ENCODE measurements around the gene OXLD1.

The OXLD1 gene

GRCh38 chr17:81666342-81667191 lies at the start of gene OXLD1, which contains the start of gene CCDC137:
OXLD1 (minus strand) TSS chr17:81666605; CDS start chr17:81666577, 28 bp downstream.
CCDC137 (plus strand) TSS chr17:81666737; CDS start chr17:81666767, 30 bp downstream.
- DNase-seq, result peak; percentile 98

DNA sequence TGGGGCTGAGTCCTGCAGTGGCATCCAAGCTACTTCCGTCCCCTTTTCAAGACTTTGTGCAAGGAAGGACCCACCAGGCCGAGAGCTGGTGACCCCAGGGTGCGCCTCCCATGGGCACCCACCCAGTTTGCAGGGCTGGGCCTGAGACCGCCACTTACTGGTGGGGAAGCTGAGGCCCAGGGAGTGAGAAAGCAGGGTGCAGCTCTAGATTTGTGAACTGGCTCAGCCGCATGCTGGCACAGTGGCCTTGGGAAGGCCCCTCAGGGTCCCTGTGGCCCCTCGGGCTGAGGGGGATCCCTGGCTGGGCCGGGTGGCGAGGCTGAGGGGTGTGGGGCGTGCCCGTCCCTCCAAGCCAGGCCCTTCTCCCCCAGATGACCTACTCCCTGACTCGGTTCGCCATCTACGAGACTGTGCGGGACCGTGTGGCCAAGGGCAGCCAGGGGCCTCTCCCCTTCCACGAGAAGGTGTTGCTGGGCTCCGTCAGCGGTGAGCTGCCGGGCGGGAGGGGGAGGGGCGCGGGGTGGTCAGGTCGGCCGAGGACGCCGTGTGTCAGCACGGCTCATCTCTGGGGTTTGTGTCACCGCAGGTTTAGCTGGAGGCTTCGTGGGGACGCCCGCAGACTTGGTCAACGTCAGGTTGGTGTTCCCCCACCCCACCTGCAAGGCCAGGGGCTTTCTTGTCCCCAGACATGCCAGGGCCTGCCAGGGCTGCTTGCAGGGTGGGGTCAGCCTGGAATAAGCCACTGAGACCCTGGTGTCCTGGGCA lies 48.9 kb upstream of the OXLD1 start:
- DNase-seq, result no peak

- no peak for DNase-seq
Observed at GRCh38 chr17:81714412-81715106, 48.2 kb upstream of the OXLD1 start.

DNA sequence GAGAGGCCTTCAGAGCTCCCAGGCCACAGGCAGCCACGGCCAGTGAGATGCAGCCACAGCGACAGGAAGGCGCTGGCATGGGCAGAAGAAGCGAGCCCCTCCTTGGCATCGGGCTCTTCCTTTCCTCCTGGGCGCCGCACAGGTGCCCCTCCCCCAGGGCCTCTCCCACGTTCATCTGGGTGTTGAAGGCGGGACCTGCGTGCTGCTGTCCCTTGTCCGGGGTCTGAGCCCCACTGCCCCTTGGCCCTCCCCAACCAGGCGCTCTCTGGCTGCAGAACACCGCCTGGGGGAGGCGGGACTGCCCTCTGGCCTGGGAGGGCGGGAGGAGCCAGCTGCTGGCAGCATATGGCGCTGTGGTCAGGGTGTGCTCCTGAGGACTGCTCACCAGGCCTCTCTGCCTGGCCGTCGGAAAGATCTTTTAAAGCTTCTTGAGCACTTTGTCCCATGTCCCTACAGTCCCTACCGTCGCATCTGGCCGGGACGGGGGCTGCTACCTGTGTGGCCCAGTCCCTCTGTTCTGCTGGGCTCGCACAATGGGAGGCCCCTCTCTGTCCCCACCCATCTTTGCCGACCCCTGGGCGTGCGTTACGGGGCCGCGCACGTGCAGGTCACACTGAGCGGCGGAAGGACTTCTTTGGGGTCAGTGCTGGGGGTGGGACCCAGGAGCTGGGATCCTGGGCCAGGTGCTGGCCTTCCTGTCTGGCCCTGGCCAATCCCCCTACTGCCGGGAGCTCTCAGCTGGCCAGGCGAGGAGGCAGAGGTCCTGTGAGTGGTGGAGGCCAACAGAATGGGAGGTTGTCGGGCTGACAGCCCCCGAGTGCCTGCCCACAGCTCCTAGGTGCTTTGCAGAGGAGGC lies 47.4 kb upstream of the OXLD1 start:
- peak; percentile 62 for DNase-seq

DNA sequence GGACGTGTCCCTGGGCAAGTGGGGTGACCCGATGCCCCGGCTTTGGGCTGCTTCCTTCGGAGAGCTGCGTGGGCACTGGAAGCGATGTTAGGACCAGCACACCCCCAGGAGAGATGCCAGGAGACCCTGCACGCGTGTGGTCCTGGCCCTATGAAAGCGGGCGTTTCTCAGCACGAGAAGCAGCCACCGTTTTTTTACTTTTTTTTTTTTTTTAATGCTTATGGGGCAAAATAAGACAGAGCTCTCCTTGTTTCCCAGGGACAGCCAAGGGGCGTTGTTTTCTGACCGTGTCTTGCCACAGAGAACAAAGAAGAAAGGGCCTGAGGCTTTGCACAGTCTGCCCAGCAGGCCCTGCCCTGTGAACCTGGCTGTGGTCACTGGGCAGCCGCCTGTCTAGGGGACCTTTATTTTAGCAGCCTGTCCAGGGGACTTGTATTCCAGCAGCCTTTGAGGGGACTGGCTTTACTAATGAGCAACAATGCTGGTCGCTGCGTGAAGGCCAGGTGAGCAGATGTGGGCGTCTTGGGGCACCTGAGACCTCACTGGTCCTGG lies 46.7 kb upstream of the OXLD1 start:
- peak; percentile 62 for DNase-seq

DNA sequence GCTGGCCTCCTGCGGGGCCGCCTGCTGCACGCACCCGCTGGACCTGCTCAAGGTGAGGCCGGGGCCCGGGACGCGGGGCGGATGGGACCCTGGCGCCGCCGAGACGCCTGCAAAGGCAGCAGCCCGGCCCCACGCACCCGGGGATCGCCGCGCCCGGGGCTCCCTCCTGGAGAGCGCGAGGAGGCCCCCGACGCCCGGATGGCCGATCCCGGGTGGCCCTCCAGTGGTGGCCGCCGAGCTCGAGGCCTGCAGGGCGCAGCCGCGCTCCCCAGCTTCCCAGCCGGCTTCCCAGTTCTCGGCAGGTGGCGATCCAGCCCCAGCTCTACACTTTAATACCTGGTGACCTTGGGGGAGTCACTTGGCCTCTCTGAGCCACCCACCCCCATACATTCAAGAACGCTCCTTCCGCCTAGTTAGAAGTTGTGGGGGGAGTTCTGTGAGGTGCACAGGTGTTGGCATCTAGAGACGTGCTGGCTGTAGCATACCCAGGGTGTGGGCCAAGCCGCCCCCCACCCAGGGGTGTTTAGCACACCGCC lies 46.1 kb upstream of the OXLD1 start:
- peak; percentile 70 for DNase-seq

DNA sequence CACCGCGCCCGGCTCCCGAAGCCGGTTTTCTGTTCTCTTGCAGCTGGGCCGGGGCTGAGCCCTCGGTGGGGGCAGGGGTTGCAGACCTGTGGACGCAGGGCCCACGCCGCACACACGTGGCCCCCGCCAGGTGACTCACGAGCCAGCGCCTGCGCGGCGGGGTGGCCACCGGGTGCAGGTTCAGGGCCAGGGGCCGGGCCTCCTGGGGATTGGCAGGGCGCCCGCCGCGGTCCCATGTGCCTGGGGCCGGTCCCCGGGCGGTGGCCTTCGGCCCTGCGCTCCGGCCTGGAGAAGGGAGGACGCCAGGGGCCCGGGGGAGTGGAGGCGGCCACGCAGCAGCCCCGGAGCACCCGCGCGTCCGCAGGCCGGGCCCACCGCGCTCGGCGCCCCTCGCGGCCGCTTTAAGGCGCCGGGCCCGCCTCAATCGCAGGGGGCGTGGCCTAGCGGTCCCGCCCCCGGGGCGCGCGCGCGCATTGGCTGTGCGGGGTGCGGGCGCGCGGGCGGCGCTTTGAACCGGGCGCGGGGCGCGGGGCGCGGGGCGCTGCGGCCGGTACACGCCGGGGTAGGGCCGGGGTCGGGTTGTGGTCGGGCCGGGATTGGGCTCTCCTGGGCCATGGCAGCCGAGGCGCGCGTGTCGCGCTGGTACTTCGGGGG lies 45.5 kb upstream of the OXLD1 start, which contains the start of gene SLC25A10:
Gene SLC25A10 (plus strand): TSS at position 471 of the 654 bp plus-strand sequence. CDS start 143 bp downstream, at position 614.
- DNase-seq, result peak; percentile 95

DNA sequence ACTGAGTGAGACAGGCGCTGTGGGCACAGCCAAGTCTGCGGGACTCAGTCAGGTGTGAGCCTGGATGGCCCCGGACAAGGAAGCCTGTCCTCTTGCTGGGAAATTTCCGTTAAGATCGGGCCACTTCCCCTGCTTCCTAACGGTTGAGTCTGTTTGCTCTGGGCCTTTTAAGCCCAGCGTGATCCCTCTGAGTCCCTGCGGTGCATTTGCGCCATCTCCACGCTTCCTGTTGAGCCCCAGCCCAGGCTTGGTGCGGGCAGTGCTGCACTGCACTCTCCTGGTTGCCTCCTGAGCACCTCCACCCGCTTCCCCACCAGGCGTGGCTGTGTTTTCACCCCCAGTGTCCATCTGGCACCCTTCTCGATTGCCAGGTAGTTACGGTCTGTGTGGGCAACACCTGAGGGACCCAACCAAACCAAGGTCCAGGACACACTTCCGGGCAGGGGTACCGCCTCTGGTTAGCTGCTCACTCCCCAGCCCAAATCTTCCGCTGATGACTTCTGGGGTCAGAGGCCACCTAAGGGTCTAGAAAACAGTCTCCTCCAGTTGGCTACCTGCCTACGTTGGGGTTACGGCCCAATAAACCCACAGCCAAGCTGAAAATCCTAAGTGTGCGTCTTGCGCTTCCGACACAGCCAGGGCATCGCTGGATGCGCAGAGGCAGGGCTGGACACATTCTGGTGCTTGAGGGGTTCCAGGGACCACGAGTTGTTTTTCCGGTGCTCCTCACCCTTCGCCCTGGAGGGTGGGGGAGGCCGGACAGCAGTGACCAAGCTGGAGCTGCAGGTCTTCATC lies 44.3 kb upstream of the OXLD1 start:
- peak; percentile 73 for DNase-seq

DNA sequence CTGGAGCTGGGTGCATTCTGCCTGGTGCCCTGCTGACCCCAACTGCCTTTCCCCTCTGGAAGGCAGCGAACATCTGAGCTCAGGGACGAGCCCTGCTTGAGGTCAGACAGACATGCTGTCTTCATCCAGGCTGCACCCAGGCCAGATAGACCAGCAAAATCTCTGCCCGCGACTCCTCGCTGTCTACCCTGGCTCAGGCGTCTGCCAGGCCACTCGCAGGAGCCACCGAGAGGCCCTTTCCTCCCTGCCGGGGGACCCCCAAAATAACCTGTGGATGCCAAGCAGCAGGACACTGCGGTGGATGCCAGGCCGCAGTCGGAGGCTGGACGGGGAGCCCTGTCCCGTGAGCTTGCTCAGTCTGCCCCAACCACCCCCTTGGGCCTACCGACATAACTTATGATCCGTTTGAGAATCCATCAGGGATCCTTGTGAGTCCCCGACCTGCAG lies 42.4 kb upstream of the OXLD1 start:
- no peak for DNase-seq

DNA sequence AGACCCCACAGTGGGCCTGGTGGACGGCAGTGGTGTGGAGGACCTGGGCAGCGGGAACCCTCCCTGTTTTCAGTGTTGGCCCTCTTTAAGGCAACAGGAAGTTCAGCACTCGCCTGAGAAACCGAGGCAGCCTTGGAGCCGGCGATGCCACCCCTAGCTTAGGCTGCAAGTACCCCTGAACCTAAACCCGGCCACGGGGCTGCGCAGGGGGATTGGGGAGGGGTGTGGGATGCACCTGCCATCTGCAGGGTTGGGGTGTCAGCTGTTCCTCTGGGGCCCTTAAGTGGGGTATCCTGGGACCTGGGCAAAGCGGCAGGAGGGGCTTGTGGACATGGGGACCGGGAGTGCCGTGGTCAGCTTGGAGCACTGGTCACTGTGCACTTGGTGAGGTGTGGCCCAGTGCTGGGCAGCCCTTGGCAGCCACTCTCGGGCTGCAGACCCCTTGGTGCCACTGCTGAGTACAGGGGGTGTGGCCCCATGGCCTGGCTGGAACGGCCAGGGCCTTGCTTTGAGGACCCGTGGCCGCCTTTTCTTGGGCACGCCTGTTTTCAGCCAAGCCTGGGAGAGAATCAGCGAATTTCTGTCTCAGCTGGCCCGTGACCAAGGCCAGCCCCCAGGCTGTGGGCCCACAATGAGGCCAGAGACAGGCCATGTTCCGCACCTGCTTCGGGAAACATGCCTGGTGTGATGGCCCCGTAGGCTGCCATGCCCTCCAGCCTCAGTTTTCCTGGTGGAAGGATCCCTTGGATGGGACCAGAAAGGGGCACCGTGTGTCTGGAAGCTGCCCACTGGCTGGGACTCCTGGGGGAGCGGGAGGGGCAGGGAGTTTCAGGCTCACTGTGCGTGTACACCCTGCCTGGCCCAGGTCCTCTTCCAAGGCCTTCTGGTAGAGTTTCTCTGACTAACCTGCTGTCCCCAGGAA lies 41.6 kb upstream of the OXLD1 start:
- no peak for DNase-seq

DNA sequence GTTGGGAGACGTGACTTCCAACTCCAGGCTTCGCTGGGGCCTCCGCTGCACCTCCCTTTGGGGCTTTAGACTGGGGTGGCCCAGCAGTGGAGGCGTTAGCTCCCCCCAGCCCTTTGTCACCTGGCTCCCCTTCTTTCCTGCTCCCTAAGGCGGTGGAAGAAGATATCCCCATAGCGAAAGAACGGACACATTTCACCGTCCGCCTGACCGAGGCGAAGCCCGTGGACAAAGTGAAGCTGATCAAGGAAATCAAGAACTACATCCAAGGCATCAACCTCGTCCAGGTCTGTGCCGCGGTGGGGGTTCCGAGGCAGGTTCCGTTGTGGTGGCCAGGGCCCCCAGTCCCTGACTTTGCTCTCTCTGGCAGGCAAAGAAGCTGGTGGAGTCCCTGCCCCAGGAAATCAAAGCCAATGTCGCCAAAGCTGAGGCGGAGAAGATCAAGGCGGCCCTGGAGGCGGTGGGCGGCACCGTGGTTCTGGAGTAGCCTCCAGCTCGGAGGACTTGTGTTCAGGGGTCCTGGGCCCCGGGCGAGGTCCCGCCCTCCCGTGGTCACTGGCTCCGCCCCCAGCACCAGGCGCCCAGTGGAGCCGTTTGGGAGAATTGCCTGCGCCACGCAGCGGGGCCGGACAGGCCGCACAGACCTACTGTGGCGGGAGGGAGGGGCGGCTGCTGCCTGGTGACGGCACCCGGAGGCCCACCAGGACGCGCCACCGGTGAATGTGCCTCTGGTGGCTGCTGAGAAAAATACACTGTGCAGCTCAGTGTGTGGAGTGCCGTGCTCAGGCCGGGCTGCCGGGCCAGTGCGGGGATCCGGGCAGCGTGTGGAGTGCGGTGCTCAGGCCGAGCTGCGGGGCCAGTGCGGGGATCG lies 40.6 kb upstream of the OXLD1 start:
- DNase-seq, result no peak

DNA sequence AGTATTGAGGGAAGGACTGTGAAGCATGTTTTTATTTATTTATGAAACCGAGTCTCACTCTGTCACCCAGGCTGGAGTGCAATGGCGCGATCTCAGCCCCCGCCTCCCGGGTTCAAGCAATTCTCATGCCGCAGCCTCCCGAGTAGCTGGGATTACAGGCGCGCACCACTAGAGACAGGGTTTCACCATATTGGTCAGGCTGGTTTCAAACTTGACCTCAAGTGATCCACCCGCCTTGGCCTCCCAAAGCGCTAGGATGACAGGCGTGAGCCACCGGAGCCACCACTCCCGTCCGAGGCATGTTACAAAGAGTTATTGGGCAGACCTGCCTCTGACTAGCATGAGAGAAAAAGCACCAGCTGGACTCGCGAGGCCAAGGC lies 39.8 kb upstream of the OXLD1 start:
- no peak for DNase-seq

DNA sequence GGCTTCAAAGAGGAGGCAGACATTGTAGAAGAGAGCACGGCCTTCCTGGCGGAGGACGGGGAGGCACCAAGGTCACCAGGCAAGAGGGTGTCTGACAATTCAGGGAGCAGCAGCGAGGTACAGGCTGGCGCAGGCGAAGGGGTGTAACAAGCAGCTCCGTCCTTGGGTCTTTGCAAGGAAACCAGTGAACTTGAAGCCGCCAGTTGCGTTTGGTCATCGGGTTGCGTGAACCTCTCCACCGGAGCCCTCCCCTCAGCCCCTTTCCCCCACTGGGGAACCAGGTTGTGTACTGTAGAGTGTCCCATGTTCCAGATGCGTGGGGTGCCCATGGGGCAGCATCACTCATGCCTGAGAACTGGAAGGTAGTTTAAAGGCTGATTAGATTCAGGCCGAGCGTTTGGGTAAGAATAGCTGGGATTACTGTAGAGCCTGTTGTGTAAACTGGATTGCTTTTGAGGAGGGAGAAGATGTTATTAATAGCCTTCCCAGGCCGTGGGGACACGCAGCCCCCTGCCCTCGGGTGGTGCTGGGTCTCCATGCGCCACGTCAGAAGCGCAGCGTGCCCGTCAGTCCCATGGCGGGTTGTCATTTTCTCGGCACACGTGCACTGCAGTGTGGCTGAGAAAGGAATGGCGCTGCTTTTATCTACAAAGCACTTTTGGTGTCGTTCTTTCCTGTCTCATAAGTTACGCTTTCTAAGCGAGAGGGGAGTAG lies 39.3 kb upstream of the OXLD1 start:
- no peak for DNase-seq

DNA sequence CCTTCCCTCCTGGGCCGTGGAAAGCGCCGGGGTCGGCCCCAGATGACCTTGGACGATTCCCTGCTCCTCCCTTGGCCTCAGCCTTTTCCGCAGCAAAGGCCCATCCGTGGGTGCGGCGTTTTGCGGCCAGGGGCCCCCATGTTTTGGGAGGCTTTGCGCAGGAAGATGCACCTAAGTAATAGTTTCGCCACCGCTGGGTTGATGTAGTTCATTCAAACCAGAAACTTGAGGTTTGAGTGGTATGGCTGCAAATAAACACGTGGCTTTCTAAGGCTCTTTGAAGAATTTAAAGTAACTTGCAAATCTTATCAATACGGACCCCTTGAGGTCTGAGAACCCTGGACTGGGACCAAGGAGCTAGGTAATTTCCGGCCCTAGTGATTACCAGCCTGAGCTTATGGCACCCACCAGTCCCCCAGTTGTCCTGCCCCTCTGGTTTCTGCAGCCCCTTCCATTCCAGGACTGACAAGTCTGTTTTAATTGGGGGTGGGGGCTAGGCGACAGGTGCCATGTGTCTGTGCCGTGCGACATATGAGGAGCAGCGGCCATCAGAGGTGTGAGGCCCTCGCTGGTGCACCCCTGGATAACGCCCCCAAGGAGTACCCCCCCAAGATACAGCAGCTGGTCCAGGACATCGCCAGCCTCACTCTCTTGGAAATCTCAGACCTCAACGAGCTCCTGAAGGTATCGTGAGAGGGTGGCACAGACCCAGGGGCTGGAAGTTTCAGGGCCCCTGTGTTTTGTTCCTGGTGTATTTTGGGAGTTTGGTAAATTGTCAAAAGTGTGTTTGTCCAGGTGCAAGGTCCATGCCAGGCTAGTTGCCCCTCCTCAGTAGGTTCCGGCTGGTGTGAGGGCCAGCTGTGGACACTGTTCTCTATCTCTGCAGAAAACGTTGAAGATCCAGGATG lies 37.6 kb upstream of the OXLD1 start:
- no peak for DNase-seq

GRCh38 chr17:81702934-81703746 lies 36.7 kb upstream of the OXLD1 start, which contains the start of gene MRPL12:
MRPL12 (plus strand) TSS chr17:81703367; CDS start chr17:81703502, 135 bp downstream.
- peak; percentile 98 for DNase-seq
